Omental fat pad (tissue), 4 donors: ENCODE data around the gene ZSCAN1. TPM values are rescaled to one million over a fixed set of nuclear protein-coding genes. Genes with fewer than 3 reads are reported as not detected.

ENCODE experiments used
- ATAC-seq: fragments of 150-250 bp; one replicate; pipeline ENCODE4 v1.9.1; 2016; ENCODE audit warnings: mild to moderate bottlenecking, moderate library complexity; ENCODE audit not compliant: low FRiP score
- DNase-seq: peaks from one replicate; pipeline ENCODE4 v3.0.0-alpha.2; 2019; ENCODE audit warnings: low spot score
- total RNA-seq, 4 donors: library from RNA; depleted of rRNA; stranded (reverse); fragments of >200 nt; gene quantifications; one replicate each; pipeline ENCODE4 v1.1.0, GENCODE V29; 2016
- TF ChIP-seq, protein P1 (sequence below), 3 donors: fragments of 450-650 bp; IDR thresholded peaks; one replicate each; pipeline ENCODE4 v1.5.1; 2016 to 2017; ENCODE audit warnings: antibody characterized with exemption in 3 of 3, mild to moderate bottlenecking in 3 of 3, moderate library complexity in 2 of 3

The ZSCAN1 gene
- total RNA-seq, 4 donors from 2014 or later: not detected

DNA sequence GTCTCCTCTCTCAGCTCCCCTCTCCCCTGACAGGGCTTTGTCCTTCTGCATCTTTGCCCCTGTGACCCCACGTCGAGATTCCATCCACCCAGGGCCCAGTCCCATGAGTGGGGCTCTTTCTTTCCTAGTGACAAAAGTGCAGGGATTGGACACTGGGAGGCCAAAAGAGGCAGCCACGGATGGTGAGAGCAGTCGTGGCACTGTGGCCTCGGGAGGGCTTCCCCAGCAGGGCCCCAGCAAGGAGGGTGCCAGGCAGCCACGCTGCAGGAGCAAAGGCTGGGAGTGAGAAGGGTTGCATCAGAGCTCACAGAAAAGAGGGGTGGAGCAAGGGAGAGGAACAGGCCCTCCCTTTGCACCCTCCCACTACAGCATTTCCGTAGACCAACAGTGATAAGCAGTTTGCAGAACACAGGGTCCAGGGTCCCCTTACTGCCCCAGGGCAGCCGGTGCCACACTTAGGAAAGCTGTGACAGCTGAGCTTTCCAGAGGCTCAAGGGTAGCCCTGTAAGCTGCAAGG is 4.9 kb downstream of the ZSCAN1 start:
- ATAC-seq: no peak
- no peak for DNase-seq
- TF ChIP-seq, protein P1, sequence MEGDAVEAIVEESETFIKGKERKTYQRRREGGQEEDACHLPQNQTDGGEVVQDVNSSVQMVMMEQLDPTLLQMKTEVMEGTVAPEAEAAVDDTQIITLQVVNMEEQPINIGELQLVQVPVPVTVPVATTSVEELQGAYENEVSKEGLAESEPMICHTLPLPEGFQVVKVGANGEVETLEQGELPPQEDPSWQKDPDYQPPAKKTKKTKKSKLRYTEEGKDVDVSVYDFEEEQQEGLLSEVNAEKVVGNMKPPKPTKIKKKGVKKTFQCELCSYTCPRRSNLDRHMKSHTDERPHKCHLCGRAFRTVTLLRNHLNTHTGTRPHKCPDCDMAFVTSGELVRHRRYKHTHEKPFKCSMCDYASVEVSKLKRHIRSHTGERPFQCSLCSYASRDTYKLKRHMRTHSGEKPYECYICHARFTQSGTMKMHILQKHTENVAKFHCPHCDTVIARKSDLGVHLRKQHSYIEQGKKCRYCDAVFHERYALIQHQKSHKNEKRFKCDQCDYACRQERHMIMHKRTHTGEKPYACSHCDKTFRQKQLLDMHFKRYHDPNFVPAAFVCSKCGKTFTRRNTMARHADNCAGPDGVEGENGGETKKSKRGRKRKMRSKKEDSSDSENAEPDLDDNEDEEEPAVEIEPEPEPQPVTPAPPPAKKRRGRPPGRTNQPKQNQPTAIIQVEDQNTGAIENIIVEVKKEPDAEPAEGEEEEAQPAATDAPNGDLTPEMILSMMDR (IDR thresholded peaks at IDR 0.05): no peak

DNA sequence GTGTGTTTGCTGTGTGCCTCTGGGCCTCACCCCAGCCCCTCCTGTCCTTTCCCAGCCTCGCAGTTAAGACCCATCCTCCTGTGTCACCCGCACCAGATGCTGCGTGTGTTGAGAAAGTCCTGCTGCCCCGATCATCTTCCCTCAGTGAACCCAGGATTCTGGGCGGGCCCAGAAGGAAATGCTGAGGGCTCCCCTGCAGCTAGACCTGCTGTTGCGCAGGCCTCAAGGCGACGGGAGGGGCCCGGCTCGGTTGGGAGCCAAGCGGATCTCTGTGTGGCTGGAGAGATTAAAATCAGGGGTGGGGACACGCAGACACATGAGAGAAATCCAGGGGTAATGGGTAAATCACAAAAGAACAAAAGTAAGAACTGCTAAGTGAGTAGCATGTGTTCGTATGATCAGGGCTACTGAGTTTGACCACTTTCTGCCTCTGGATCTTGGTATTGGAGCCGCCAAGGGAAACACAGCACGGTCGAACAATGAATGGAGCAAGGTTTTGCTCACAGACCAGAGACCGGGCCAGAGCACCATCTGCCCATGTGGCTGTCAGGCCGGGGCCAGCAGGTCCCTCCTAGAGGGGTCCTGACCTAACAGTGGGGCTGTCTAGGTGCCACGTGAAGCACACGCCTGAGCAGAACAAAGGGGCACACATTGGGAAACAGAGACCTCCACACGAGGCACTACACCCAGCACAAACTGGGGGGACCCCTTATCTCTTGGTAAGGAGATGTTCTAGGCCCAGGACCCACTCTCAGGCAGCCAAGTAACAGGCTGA is 7.1 kb downstream of the ZSCAN1 start:
- TF ChIP-seq, protein P1 (IDR thresholded peaks at IDR 0.05): no peak
- DNase-seq (no peak), ATAC-seq (no peak)

DNA sequence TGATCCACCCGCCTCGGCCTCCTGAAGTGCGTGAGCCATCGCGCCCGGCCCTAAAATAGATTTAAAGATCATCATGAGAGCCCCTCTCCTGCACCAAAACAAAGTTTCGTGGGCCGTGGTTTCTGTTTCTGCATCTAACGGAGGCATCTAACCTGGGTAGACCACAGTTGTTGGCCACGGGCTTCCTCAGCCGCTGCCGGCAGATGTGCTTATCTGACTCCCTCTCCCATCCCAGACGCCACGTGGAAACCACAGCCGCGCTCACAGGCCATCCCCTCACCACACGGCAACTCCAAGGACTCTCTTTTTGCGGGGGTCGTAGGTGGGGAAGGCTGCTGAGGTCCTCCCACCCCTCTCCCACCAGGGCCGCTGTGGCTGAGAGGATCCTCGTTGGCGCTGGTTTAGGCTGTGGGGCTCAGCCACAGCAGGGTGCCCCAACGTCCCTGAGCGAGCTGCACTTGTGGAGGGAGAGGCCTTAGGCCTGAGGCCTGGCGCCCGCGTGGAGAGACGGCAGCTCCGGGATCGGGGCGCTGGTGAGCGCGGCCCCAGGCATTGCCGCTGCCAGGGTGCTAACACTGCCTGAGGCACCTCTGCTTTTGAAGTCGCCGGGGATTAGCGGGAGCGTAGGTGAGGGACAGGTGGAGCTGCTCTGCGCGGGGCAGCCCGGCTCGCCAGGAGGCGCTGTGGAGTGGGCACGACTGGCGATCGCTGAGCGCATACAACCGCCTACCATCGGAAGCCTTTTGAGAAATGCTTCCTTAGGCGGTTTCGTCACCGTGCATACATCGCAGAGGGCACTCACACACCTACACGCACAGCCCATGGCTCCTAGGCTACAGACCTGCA is 8.9 kb downstream of the ZSCAN1 start:
- no peak for DNase-seq
- ATAC-seq: no peak
- TF ChIP-seq, protein P1 (IDR thresholded peaks at IDR 0.05): no peak

DNA sequence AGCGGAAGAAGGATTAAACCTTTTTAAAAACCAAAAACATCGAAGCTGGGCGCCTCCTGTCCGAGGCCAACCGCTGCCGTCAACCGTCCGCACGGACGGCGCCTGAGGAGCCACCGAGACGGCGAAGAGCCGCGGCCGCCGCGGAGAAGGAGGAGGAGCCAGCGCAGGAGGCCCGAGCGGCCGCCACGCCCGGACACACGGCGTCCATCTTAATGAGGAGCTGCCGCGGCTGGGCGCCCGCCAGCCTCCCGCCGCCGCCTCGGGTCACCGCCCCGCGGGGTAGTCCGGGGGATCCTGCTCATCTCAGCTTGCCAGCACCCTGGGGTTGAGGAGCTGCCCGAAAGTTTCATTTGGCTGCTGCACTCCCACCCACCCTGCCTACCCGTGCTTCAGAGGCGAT is 10.6 kb downstream of the ZSCAN1 start:
- ATAC-seq (no peak), DNase-seq (no peak)
- TF ChIP-seq, protein P1 (IDR thresholded peaks at IDR 0.05): no peak

DNA sequence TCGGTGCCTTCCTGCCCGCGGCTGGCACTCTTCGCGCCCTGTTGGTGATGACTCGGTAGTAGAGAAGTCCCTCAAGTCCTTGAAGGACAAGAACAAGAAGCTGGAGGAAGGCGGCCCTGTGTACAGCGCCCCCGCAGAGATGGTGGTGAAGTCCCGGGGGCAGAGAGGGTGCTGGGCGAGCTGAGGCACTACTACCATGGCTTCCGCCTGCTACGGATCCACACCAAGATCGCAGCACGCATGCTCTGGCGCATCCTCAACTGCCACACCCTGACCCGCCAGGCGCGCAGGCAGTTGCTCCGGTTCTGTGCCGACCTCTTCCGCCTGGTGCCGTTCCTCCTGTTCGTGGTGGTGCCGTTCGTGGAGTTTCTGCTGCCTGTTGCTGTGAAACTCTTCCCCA is 11.1 kb downstream of the ZSCAN1 start:
- no peak for ATAC-seq

DNA sequence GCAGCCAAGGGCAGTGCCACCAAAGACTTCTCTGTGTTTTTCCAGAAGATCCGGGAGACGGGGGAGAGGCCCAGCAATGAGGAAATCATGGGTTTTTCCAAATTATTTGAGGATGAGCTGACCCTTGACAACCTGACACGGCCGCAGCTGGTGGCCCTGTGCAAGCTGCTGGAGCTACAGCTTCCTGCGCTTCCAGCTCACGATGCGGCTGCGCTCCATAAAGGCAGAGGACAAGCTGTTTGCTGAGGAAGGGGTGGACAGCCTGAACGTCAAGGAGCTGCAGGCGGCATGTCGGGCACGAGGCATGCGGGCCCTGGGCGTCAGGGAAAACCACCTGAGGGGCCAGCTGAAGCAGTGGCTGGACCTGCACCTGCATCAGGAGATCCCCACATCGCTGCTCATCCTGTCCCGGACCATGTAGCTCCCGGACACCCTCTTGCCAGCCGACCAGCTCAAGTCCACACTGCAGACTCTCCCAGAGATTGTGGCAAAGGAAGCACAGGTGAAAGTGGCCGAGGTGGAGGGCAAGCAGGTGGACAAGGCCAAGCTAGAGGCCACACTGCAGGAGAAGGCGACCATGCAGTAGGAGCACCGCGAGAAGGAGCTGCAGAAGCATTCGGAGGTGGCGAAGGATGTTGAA is 11.7 kb downstream of the ZSCAN1 start:
- DNase-seq (no peak), ATAC-seq (no peak)
- TF ChIP-seq, protein P1 (IDR thresholded peaks at IDR 0.05): no peak

More for the DNA sequence above, 11.1 kb downstream of the ZSCAN1 start:
- no peak for DNase-seq
- TF ChIP-seq, protein P1 (IDR thresholded peaks at IDR 0.05): no peak
